Lower leg skin (tissue), 4 donors: ENCODE results near the gene EML4. TPM values are rescaled to one million over a fixed set of nuclear protein-coding genes. Genes with fewer than 3 reads are reported as not detected.

ENCODE experiments used
- DNase-seq, 2 donors: peaks; one replicate each; pipeline ENCODE4 v3.0.0-alpha.2; 2019; ENCODE audit warnings: low spot score in 2 of 2
- H3K4me3 ChIP-seq: fragments of 200-600 bp; sonication (generic); 2 replicates; pipeline ENCODE4 v1.5.1; 2017; ENCODE audit warnings: mild to moderate bottlenecking, low read depth; ENCODE audit not compliant: poor library complexity, severe bottlenecking
- CTCF ChIP-seq, 3 donors: fragments of 450-650 bp; IDR thresholded peaks; one replicate each; pipeline ENCODE4 v1.5.1; 2016; ENCODE audit warnings: antibody characterized with exemption in 3 of 3, mild to moderate bottlenecking in 3 of 3, moderate library complexity in 2 of 3
- POLR2A ChIP-seq, 2 donors: fragments of 450-650 bp; IDR thresholded peaks; one replicate each; pipeline ENCODE4 v1.6.1; 2016 to 2017; ENCODE audit warnings: antibody characterized with exemption in 2 of 2, mild to moderate bottlenecking in 1 of 2, moderate library complexity in 1 of 2
- whole genome bisulfite sequencing, 2 donors: methylation state at CpG; one replicate each; pipeline ENCODE4 v1.1.5; 2018; 5-methylcytosine and 5-hydroxymethylcytosine counted together
- intact Hi-C: fragments of 100-400 bp; cut with DNase I; formaldehyde crosslinking; loops from one replicate; pipeline ENCODE4 v1.15.0; 2023; ENCODE audit warnings: low total_unique reads
- total RNA-seq, 4 donors: library from RNA; depleted of rRNA; stranded (reverse); fragments of >200 nt; gene quantifications; one replicate each; pipeline ENCODE4 v1.1.0, GENCODE V29; 2016

EML4 gene
- total RNA-seq, 4 donors from 2014 or later, result 29.5 to 37.4 (median 33.6) TPM

- intact Hi-C loops, result no loop called here
- H3K4me3 ChIP-seq, result no peak overlapping the region
- no peak for DNase-seq
- no peak for TF ChIP-seq CTCF (IDR thresholded peaks at IDR 0.05)
- no peak for TF ChIP-seq POLR2A (IDR thresholded peaks at IDR 0.05)
Measured at GRCh38 chr2:42216694-42217093, 47.5 kb downstream of the EML4 start.

DNA sequence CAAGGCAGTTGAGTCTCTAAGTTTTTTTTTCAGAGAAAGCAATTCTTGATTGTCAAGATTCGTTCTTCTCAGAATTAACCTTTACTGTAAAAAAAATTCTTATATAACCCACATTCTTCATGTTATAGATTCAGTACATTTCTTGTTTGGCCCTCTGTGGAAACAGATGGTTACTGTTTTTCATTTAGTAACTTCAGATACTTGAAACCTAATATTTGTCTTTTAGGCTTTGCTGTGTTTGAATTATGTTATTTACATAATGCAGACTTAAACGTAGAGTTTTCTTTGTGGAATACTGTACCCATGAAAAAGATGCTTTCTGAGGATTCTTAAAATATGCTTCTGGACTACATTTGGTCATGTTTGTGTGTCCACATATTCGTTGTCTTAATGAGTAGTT, 48.2 kb downstream of the EML4 start:
- H3K4me3 ChIP-seq, result no peak overlapping the region
- intact Hi-C loops, result no loop called here
- WGBS, 2 donors, result 76 to 83% methylated on average over 3 of the region's 3 CpGs
- no peak for TF ChIP-seq CTCF (IDR thresholded peaks at IDR 0.05)
- TF ChIP-seq POLR2A (IDR thresholded peaks at IDR 0.05), result no peak
- DNase-seq, result no peak

DNA sequence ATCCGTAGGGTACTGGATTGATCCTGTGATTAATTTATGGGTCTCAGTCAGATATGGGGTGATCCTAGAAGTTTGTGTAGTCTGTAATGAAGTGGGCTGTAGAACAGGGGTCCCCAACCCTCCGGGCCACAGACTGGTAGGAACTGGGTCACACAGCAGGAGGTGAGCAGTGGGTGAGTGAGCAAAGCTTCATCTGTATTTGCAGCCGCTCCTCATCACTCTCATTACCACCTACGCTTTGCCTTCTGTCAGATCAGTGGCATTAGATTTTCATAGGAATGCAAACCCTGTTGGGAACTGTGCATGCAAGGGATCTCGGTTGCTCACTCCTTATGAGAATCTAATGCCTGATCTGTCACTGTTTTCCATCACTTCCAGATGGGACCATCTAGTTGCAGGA, 48.8 kb downstream of the EML4 start:
- 72 to 78% methylated on average over 5 of the region's 5 CpGs for WGBS, 2 donors
- H3K4me3 ChIP-seq, result no peak overlapping the region
- TF ChIP-seq CTCF (IDR thresholded peaks at IDR 0.05), result no peak
- DNase-seq, result no peak
- intact Hi-C loops, result no loop called here

DNA sequence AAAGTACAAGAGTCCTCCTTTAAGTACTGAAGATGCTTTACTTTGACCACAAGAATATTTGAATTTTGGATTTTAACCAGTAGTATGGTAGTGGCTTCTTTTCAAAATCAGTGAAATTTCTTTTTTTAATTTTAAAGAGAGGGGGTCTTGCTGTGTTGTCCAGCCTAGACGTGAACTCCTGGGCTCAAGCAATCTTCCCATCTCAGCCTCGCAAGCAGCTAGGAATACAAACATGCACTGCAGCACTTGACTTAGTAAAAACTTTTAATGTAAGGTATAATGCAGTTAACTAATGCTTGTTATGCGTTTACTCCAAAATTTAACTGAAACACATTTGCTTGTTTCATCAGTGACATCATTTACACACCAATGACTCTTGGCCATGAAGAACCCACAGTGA, 49.6 kb downstream of the EML4 start:
- intact Hi-C loops, result no loop called here
- DNase-seq, result no peak
- no peak overlapping the region for H3K4me3 ChIP-seq
- TF ChIP-seq CTCF (IDR thresholded peaks at IDR 0.05), result no peak
- no peak for TF ChIP-seq POLR2A (IDR thresholded peaks at IDR 0.05)
- WGBS, 2 donors, result 98% methylated on average over 3 of the region's 3 CpGs

- TF ChIP-seq POLR2A (IDR thresholded peaks at IDR 0.05), result no peak
- no peak for TF ChIP-seq CTCF (IDR thresholded peaks at IDR 0.05)
- intact Hi-C loops, result no loop called here
- DNase-seq, result no peak
- no peak overlapping the region for H3K4me3 ChIP-seq
- 92 to 93% methylated on average over 3 of the region's 3 CpGs for WGBS, 2 donors
Measured at GRCh38 chr2:42219160-42219559, 50.0 kb downstream of the EML4 start.

GRCh38 chr2:42220566-42220965, 51.4 kb downstream of the EML4 start:
- TF ChIP-seq POLR2A (IDR thresholded peaks at IDR 0.05) (no peak), CTCF (IDR thresholded peaks at IDR 0.05) (no peak)
- intact Hi-C loops, result no loop called here
- no peak overlapping the region for H3K4me3 ChIP-seq
- WGBS, 2 donors, result 79 to 82% methylated on average over 3 of the region's 3 CpGs
- no peak for DNase-seq
